IMR-90 (cell line): Measurements from ENCODE around the gene MID1. TPM values are rescaled to one million over a fixed set of nuclear protein-coding genes. Genes with fewer than 3 reads are reported as not detected.

Experiments
- ATAC-seq: fragments of 200-7000 bp; cut with Tn5 transposase; 2 replicates; pipeline ENCODE4 v1.9.1; 2020; ENCODE audit warnings: low read depth, mild to moderate bottlenecking, moderate library complexity
- BruUV-seq: library from RNA; stranded (reverse); fragments of 400-500 nt; replicated peaks from 2 replicates; lab custom pipeline; 2021; lab: Mats Ljungman, UMichigan
- CTCF ChIA-PET: fragments of 300-600 bp; formaldehyde crosslinking; extraction: SDS; loops from one replicate; lab custom pipeline; 2021; ENCODE audit warnings: antibody characterized with exemption; lab: Yijun Ruan, JAX
- POLR2A ChIA-PET: fragments of 300-600 bp; sonication (Branson Sonifier 250); formaldehyde crosslinking; loops from one replicate; lab custom pipeline; 2022; ENCODE audit warnings: antibody characterized with exemption; ENCODE audit not compliant: unreplicated experiment; lab: Charles Lee
- DNase-seq: peaks from one replicate; pipeline ENCODE4 v3.0.0; 2013
- H2AFZ ChIP-seq: replicated peaks from 2 replicates; pipeline ENCODE3; 2013; ENCODE audit warnings: low read length, mild to moderate bottlenecking; ENCODE audit not compliant: poor library complexity
- H2AK5ac ChIP-seq: 2 replicates; pipeline ENCODE4 v1.6.1; 2013; ENCODE audit warnings: low read depth, low read length, inconsistent platforms
- H2AK9ac ChIP-seq: replicated peaks from 2 replicates; pipeline ENCODE3; 2013; ENCODE audit warnings: mild to moderate bottlenecking, low read depth, low read length, moderate library complexity; ENCODE audit not compliant: poor library complexity
- H2BK120ac ChIP-seq: 2 replicates; pipeline ENCODE4 v1.6.1; 2013; ENCODE audit warnings: low read depth, low read length, inconsistent platforms
- H2BK15ac ChIP-seq: 3 replicates; pipeline ENCODE4 v1.6.1; 2013; ENCODE audit warnings: low read depth, low read length, inconsistent platforms
- H2BK20ac ChIP-seq: 2 replicates; pipeline ENCODE4 v1.6.1; 2013; ENCODE audit warnings: low read depth, mild to moderate bottlenecking, inconsistent platforms, low read length, moderate library complexity
- H2BK5ac ChIP-seq: 2 replicates; pipeline ENCODE4 v1.6.1; 2013; ENCODE audit warnings: mild to moderate bottlenecking, low read depth, low read length, inconsistent platforms; ENCODE audit not compliant: poor library complexity, severe bottlenecking
- H3K14ac ChIP-seq: replicated peaks from 2 replicates; pipeline ENCODE4 v1.6.1; 2013; ENCODE audit warnings: low read depth, low read length, inconsistent platforms
- H3K18ac ChIP-seq: 2 replicates; pipeline ENCODE4 v1.6.1; 2013; ENCODE audit warnings: low read depth, low read length, control low read depth
- H3K23ac ChIP-seq: 2 replicates; pipeline ENCODE4 v1.6.1; 2013; ENCODE audit warnings: low read depth, low read length, inconsistent platforms
- H3K27ac ChIP-seq: 2 replicates; pipeline ENCODE4 v1.5.1; 2013; ENCODE audit warnings: mild to moderate bottlenecking, control low read depth, low read length; ENCODE audit not compliant: insufficient read depth
- H3K27me3 ChIP-seq: 2 replicates; pipeline ENCODE4 v1.6.1; 2013; ENCODE audit warnings: low read length; ENCODE audit not compliant: control insufficient read depth, insufficient read depth
- H3K36me3 ChIP-seq: 2 replicates; pipeline ENCODE4 v1.6.1; 2013; ENCODE audit warnings: low read length, mixed read lengths; ENCODE audit not compliant: control insufficient read depth, insufficient read depth
- H3K4ac ChIP-seq: 2 replicates; pipeline ENCODE4 v1.6.1; 2013; ENCODE audit warnings: low read depth, low read length, inconsistent platforms
- H3K4me1 ChIP-seq: 2 replicates; pipeline ENCODE4 v1.6.1; 2013; ENCODE audit warnings: low read length, mixed read lengths; ENCODE audit not compliant: control insufficient read depth, insufficient read depth
- H3K4me2 ChIP-seq: 2 replicates; pipeline ENCODE4 v1.6.1; 2013; ENCODE audit warnings: low read depth, mild to moderate bottlenecking, control low read depth, low read length, moderate library complexity
- H3K4me3 ChIP-seq: 2 replicates; pipeline ENCODE4 v1.5.1; 2013; ENCODE audit warnings: low read depth, mild to moderate bottlenecking, control low read depth, low read length, moderate library complexity; ENCODE audit not compliant: insufficient read depth
- H3K56ac ChIP-seq: 2 replicates; pipeline ENCODE4 v1.6.1; 2013; ENCODE audit warnings: low read length, inconsistent platforms; ENCODE audit not compliant: insufficient read depth; ENCODE audit errors: extremely low read depth
- H3K79me1 ChIP-seq, 2 experiments: 2 replicates each; pipeline ENCODE4 v1.6.1; 2013; ENCODE audit warnings: low read length in 2 of 2, inconsistent platforms in 1 of 2, low read depth in 1 of 2
- H3K9ac ChIP-seq: 2 replicates; pipeline ENCODE4 v1.6.1; 2013; ENCODE audit warnings: low read depth, low read length, control low read depth
- H3K9me1 ChIP-seq: 2 replicates; pipeline ENCODE4 v1.6.1; 2013; ENCODE audit warnings: low read length, inconsistent platforms; ENCODE audit not compliant: insufficient read depth
- H3K9me3 ChIP-seq: 2 replicates; pipeline ENCODE4 v1.6.1; 2013; ENCODE audit warnings: low read length; ENCODE audit not compliant: control insufficient read depth, insufficient read depth
- H4K20me1 ChIP-seq: 2 replicates; pipeline ENCODE4 v1.6.1; 2013; ENCODE audit warnings: low read length, inconsistent platforms; ENCODE audit not compliant: insufficient read depth
- H4K5ac ChIP-seq: 2 replicates; pipeline ENCODE4 v1.6.1; 2013; ENCODE audit warnings: mild to moderate bottlenecking, low read depth, low read length, control low read depth
- H4K8ac ChIP-seq, 2 experiments: 2 replicates each; pipeline ENCODE4 v1.6.1; 2013; ENCODE audit warnings: low read depth in 2 of 2, low read length in 2 of 2, control low read depth in 1 of 2, inconsistent platforms in 1 of 2
- H4K91ac ChIP-seq: 2 replicates; pipeline ENCODE4 v1.6.1; 2013; ENCODE audit warnings: low read depth, low read length, inconsistent platforms; ENCODE audit not compliant: insufficient read depth
- BHLHE40 ChIP-seq: fragments of 150-350 bp; IDR thresholded peaks from 2 replicates; pipeline ENCODE4 v1.6.1; 2016; ENCODE audit warnings: mild to moderate bottlenecking, low read depth, low read length
- CEBPB ChIP-seq: IDR thresholded peaks from 2 replicates; pipeline ENCODE4 v1.6.1; 2012; ENCODE audit warnings: low read depth, low read length, improper control_type of control experiment
- CHD1 ChIP-seq: IDR thresholded peaks from 2 replicates; pipeline ENCODE4 v1.6.1; 2012; ENCODE audit warnings: low read depth, low read length, improper control_type of control experiment
- FOS ChIP-seq: fragments of 150-350 bp; IDR thresholded peaks from 2 replicates; pipeline ENCODE4 v1.6.1; 2016; ENCODE audit warnings: low read depth, low read length
- MAFK ChIP-seq: IDR thresholded peaks from 2 replicates; pipeline ENCODE4 v1.6.1; 2012; ENCODE audit warnings: low read depth, low read length, improper control_type of control experiment
- MAZ ChIP-seq: IDR thresholded peaks from 2 replicates; pipeline ENCODE4 v1.6.1; 2012; ENCODE audit warnings: low read depth, mild to moderate bottlenecking, low read length, improper control_type of control experiment, moderate library complexity, borderline replicate concordance
- MXI1 ChIP-seq: IDR thresholded peaks from 2 replicates; pipeline ENCODE4 v1.6.1; 2012; ENCODE audit warnings: low read depth, mild to moderate bottlenecking, low read length, moderate library complexity, borderline replicate concordance
- NFE2L2 ChIP-seq: fragments of 150-350 bp; IDR thresholded peaks from 2 replicates; pipeline ENCODE4 v1.6.1; 2016; ENCODE audit warnings: low read depth, mild to moderate bottlenecking, low read length
- POLR2A ChIP-seq: IDR thresholded peaks from 2 replicates; pipeline ENCODE4 v1.6.1; 2012; ENCODE audit warnings: mild to moderate bottlenecking, low read depth, low read length
- RAD21 ChIP-seq: IDR thresholded peaks from 2 replicates; pipeline ENCODE4 v1.6.1; 2012; ENCODE audit warnings: low read length, improper control_type of control experiment
- RCOR1 ChIP-seq: IDR thresholded peaks from 2 replicates; pipeline ENCODE4 v1.6.1; 2012; ENCODE audit warnings: mild to moderate bottlenecking, low read length, improper control_type of control experiment; ENCODE audit not compliant: insufficient replicate concordance
- RFX5 ChIP-seq: IDR thresholded peaks from 2 replicates; pipeline ENCODE4 v1.8.0; 2012; ENCODE audit warnings: low read depth, mild to moderate bottlenecking, low read length, moderate library complexity
- SMC3 ChIP-seq: fragments of 150-350 bp; IDR thresholded peaks from 2 replicates; pipeline ENCODE4 v1.6.1; 2016; ENCODE audit warnings: low read depth, mild to moderate bottlenecking, antibody characterized with exemption, low read length, moderate library complexity
- WGBS, 2 experiments: methylation state at CpG; one replicate each; pipeline versions ENCODE4 v1.1.5 to v1.1.7; 2013; ENCODE audit warnings: missing lambda C conversion rate in 2 of 2; ENCODE audit not compliant: insufficient read length in 1 of 2; ENCODE audit errors: extremely low coverage in 2 of 2; 5-methylcytosine and 5-hydroxymethylcytosine counted together
- dilution Hi-C: fragments of 300-500 bp; cut with HindIII; formaldehyde crosslinking; loops from one replicate; pipeline ENCODE4 v1.14.3; 2018; ENCODE audit warnings: low sequenced_read_pairs; ENCODE audit not compliant: unreplicated experiment
- in situ Hi-C: fragments of 300-500 bp; cut with MboI; formaldehyde crosslinking; loops from 3 replicates; pipeline ENCODE4 v1.14.3; 2019; ENCODE audit warnings: low sequenced_read_pairs, inconsistent platforms, mixed read lengths
- intact Hi-C: fragments of 100-400 bp; cut with micrococcal nuclease; formaldehyde crosslinking; loops from 2 replicates; pipeline ENCODE4 v1.10.0; 2022
- polyA plus RNA-seq, 3 experiments: library from polyadenylated mRNA; depleted of rRNA; stranded (reverse); fragments of >200 nt; gene quantifications; 2 replicates each; pipeline ENCODE4 v1.2.3, GENCODE V29; 2012; ENCODE audit warnings: low replicate concordance in 1 of 3
- total RNA-seq: library from RNA; depleted of rRNA; stranded (reverse); fragments of >200 nt; gene quantifications from 2 replicates; pipeline ENCODE4 v1.2.3, GENCODE V29; 2012
- TF ChIP-seq, protein P1 (sequence below): conservative IDR thresholded peaks from 2 replicates; pipeline ENCODE4 v1.5.1; 2012; ENCODE audit warnings: mild to moderate bottlenecking, low read depth, low read length, improper control_type of control experiment
- TF ChIP-seq, protein P2 (sequence below): fragments of 150-350 bp; IDR thresholded peaks from 2 replicates; pipeline ENCODE4 v1.6.1; 2016; ENCODE audit warnings: low read depth, mild to moderate bottlenecking, low read length, moderate library complexity, borderline replicate concordance
- TF ChIP-seq, protein P3 (sequence below): fragments of 150-350 bp; IDR thresholded peaks from 2 replicates; pipeline ENCODE4 v1.6.1; 2017; ENCODE audit warnings: mild to moderate bottlenecking, antibody characterized with exemption, low read length, low read depth

Gene MID1
- total and polyA plus RNA-seq, 2 of the 4 experiments (the other 2 are of a cell fraction): 37.2 to 106 TPM

DNA sequence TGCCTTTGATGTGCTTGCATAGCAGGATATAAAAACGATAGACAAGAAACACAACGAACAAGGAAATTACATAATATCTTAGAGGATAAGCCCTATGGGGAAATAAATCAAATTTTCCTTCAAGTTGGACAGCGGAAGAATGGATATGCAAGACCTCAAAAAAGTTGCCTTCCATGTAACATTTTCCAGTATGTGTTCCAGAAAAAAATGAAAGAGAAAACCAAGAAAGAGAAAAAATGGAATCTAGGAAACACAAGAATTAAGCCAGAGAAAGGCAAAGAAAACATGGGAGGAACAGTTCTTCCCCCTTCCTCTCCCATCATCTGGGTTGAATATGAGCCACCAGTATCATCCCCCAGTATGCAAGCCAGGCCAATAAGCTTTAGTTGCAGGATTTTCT, 34.6 kb upstream of the MID1 start:
- Histone ChIP-seq H2AK5ac (no peak overlapping the region), H4K91ac (no peak overlapping the region), H3K79me1 (no peaks in the 10 kb centered on the region), H3K27ac (no peak overlapping the region), H3K4ac (no peak overlapping the region), H4K20me1 (no peaks in the 10 kb centered on the region), H3K9me1 (no peaks in the 10 kb centered on the region), H3K14ac (no peak overlapping the region), H3K27me3 (no peaks in the 10 kb centered on the region), H3K9ac (no peak overlapping the region), H3K4me3 (no peak overlapping the region), H3K18ac (no peak overlapping the region), H2BK5ac (no peak overlapping the region), H3K56ac (no peak overlapping the region), H2AFZ (no peak overlapping the region), H2AK9ac (no peak overlapping the region), H2BK20ac (no peak overlapping the region), H3K9me3 (peaks cover 2% of the 10 kb centered on the region; the same call in 1 of the 2 replicates), H3K4me2 (no peak overlapping the region), H3K36me3 (no peaks in the 10 kb centered on the region), H4K8ac (no peak overlapping the region), H4K5ac (no peak overlapping the region), H3K23ac (no peak overlapping the region), H2BK15ac (no peak overlapping the region), H2BK120ac (no peak overlapping the region), H3K4me1 (no peaks in the 10 kb centered on the region)
- no TSS peak for BruUV-seq
- in situ Hi-C loops: no loop called here
- DNase-seq (no peak), ATAC-seq (no peak)
- CTCF ChIA-PET: no interaction called here
- WGBS, 2 experiments: no CpG with 5 or more reads among the region's 3 CpGs
- intact Hi-C loops: no loop called here
- POLR2A ChIA-PET: no interaction called here
- dilution Hi-C loops: no loop called here
- TF ChIP-seq POLR2A (no peak), RCOR1 (no peak), NFE2L2 (no peak), MXI1 (no peak), BHLHE40 (no peak), RFX5 (no peak), CEBPB (no peak), RAD21 (no peak), MAZ (no peak), FOS (no peak), CHD1 (no peak), SMC3 (no peak), MAFK (no peak)
- TF ChIP-seq, protein P1, sequence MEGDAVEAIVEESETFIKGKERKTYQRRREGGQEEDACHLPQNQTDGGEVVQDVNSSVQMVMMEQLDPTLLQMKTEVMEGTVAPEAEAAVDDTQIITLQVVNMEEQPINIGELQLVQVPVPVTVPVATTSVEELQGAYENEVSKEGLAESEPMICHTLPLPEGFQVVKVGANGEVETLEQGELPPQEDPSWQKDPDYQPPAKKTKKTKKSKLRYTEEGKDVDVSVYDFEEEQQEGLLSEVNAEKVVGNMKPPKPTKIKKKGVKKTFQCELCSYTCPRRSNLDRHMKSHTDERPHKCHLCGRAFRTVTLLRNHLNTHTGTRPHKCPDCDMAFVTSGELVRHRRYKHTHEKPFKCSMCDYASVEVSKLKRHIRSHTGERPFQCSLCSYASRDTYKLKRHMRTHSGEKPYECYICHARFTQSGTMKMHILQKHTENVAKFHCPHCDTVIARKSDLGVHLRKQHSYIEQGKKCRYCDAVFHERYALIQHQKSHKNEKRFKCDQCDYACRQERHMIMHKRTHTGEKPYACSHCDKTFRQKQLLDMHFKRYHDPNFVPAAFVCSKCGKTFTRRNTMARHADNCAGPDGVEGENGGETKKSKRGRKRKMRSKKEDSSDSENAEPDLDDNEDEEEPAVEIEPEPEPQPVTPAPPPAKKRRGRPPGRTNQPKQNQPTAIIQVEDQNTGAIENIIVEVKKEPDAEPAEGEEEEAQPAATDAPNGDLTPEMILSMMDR: no peak
- TF ChIP-seq, protein P2, sequence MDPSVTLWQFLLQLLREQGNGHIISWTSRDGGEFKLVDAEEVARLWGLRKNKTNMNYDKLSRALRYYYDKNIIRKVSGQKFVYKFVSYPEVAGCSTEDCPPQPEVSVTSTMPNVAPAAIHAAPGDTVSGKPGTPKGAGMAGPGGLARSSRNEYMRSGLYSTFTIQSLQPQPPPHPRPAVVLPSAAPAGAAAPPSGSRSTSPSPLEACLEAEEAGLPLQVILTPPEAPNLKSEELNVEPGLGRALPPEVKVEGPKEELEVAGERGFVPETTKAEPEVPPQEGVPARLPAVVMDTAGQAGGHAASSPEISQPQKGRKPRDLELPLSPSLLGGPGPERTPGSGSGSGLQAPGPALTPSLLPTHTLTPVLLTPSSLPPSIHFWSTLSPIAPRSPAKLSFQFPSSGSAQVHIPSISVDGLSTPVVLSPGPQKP: no peak
- TF ChIP-seq, protein P3, sequence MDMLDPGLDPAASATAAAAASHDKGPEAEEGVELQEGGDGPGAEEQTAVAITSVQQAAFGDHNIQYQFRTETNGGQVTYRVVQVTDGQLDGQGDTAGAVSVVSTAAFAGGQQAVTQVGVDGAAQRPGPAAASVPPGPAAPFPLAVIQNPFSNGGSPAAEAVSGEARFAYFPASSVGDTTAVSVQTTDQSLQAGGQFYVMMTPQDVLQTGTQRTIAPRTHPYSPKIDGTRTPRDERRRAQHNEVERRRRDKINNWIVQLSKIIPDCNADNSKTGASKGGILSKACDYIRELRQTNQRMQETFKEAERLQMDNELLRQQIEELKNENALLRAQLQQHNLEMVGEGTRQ: no peak
